HCT116 (cell line): ENCODE data around the gene RND1. TPM values are rescaled to one million over a fixed set of nuclear protein-coding genes. Genes with fewer than 3 reads are reported as not detected.

ENCODE experiments used
- ATAC-seq: fragments of 200-7000 bp; cut with Tn5 transposase; 2 replicates; pipeline ENCODE4 v1.9.1; 2020; ENCODE audit warnings: mild to moderate bottlenecking, moderate library complexity
- BruUV-seq: library from RNA; stranded (reverse); fragments of 400-500 nt; replicated peaks from 2 replicates; lab custom pipeline; 2021; lab: Mats Ljungman, UMichigan
- CTCF ChIA-PET: fragments of 300-600 bp; sonication (Branson Sonifier 250); formaldehyde crosslinking; loops from one replicate; lab custom pipeline; 2021; ENCODE audit warnings: antibody characterized with exemption; lab: Charles Lee
- POLR2A ChIA-PET: fragments of 300-600, 350-600 bp; sonication (Branson Sonifier 250); formaldehyde crosslinking; loops from one replicate; lab custom pipeline; 2021; ENCODE audit warnings: antibody characterized with exemption; lab: Charles Lee
- RAD21 ChIA-PET, 2 experiments: fragments of 300-600 bp; sonication (Branson Sonifier 250); formaldehyde crosslinking; loops; one replicate each; lab custom pipeline; 2023; ENCODE audit warnings: low total read pairs in 2 of 2; ENCODE audit not compliant: uncharacterized antibody in 2 of 2, unreplicated experiment in 2 of 2, low non-redundant PET in 1 of 2; lab: Charles Lee
- DNase-seq: peaks from one replicate; pipeline ENCODE4 v3.0.0-alpha.2; 2010; ENCODE audit warnings: low read depth, low spot score
- H2AFZ ChIP-seq: fragments of 200-600 bp; shearing (Covaris generic), sonication (generic); 2 replicates; pipeline ENCODE4 v1.6.1; 2017; ENCODE audit warnings: low read depth, mixed run types, mixed read lengths, antibody characterized with exemption, low read length; ENCODE audit not compliant: poor library complexity, severe bottlenecking
- H3K27ac ChIP-seq: 2 replicates; pipeline ENCODE4 v1.5.1; 2012; ENCODE audit warnings: low read depth, low read length
- H3K27me3 ChIP-seq: fragments of 200-600 bp; sonication (generic); 2 replicates; pipeline ENCODE4 v1.6.1; 2016; ENCODE audit warnings: mixed run types, low read length, mixed read lengths; ENCODE audit not compliant: insufficient read depth
- H3K36me3 ChIP-seq, 2 experiments: fragments of 200-500 bp in 1 of 2; fragments of 200-600 bp in 1 of 2; sonication (Bioruptor generic) in 1 of 2; sonication (generic) in 1 of 2; 2 replicates each; pipeline versions ENCODE4 v1.5.1 to v1.6.1; 2014 to 2016; ENCODE audit warnings: low read length in 2 of 2, inconsistent platforms in 1 of 2, mixed read lengths in 1 of 2, mixed run types in 1 of 2; ENCODE audit not compliant: insufficient read depth in 2 of 2, control insufficient read depth in 1 of 2
- H3K4me1 ChIP-seq, 2 experiments: fragments of 200-600 bp in 1 of 2; sonication (generic) in 1 of 2; 2 replicates each; pipeline versions ENCODE4 v1.5.1 to v1.6.1; 2012 to 2017; ENCODE audit warnings: low read length in 2 of 2, inconsistent platforms in 1 of 2, mild to moderate bottlenecking in 1 of 2, mixed read lengths in 1 of 2, mixed run types in 1 of 2, moderate library complexity in 1 of 2; ENCODE audit not compliant: insufficient read depth in 2 of 2, control insufficient read depth in 1 of 2
- H3K4me2 ChIP-seq: fragments of 200-600 bp; sonication (generic); 2 replicates; pipeline ENCODE4 v1.6.1; 2017; ENCODE audit warnings: mixed run types, low read length, mixed read lengths
- H3K4me3 ChIP-seq, 2 experiments: fragments of 200-600 bp in 1 of 2; sonication (generic) in 1 of 2; replicated peaks in 1 of 2; 2 replicates each; pipeline ENCODE4 v1.5.1; 2011 to 2016; ENCODE audit warnings: low read length in 2 of 2, control low read depth in 1 of 2, low read depth in 1 of 2, mild to moderate bottlenecking in 1 of 2, mixed read lengths in 1 of 2, mixed run types in 1 of 2
- H3K79me2 ChIP-seq: fragments of 200-600 bp; sonication (generic); 2 replicates; pipeline ENCODE4 v1.6.1; 2017; ENCODE audit warnings: mild to moderate bottlenecking, mixed run types, low read length, moderate library complexity, mixed read lengths; ENCODE audit not compliant: insufficient read depth
- H3K9ac ChIP-seq: fragments of 200-600 bp; sonication (generic); 2 replicates; pipeline ENCODE4 v1.6.1; 2016; ENCODE audit warnings: low read length, mixed read lengths
- H3K9me2 ChIP-seq: fragments of 200-600 bp; sonication (generic), shearing (Covaris generic); 2 replicates; pipeline ENCODE4 v1.6.1; 2017; ENCODE audit warnings: mixed run types, mild to moderate bottlenecking, moderate library complexity; ENCODE audit not compliant: insufficient read depth
- H3K9me3 ChIP-seq, 2 experiments: fragments of 200-500 bp in 1 of 2; fragments of 200-600 bp in 1 of 2; sonication (Bioruptor generic) in 1 of 2; sonication (generic) in 1 of 2; 2 replicates each; pipeline ENCODE4 v1.6.1; 2014 to 2017; ENCODE audit warnings: low read length in 2 of 2, mixed read lengths in 2 of 2, inconsistent platforms in 1 of 2, low read depth in 1 of 2, mild to moderate bottlenecking in 1 of 2, mixed run types in 1 of 2, moderate library complexity in 1 of 2; ENCODE audit not compliant: control insufficient read depth in 1 of 2, insufficient read depth in 1 of 2
- H4K20me1 ChIP-seq: fragments of 200-600 bp; sonication (generic), shearing (Covaris generic); 2 replicates; pipeline ENCODE4 v1.6.1; 2017; ENCODE audit warnings: mixed run types, mild to moderate bottlenecking, moderate library complexity; ENCODE audit not compliant: insufficient read depth
- EGR1 ChIP-seq: IDR thresholded peaks from 2 replicates; pipeline ENCODE4 v1.6.1; 2012; ENCODE audit warnings: low read depth
- ELF1 ChIP-seq: IDR thresholded peaks from 2 replicates; pipeline ENCODE4 v1.6.1; 2012; ENCODE audit warnings: low read depth, borderline replicate concordance
- JUND ChIP-seq: IDR thresholded peaks from 2 replicates; pipeline ENCODE4 v1.6.1; 2012
- SP1 ChIP-seq: IDR thresholded peaks from 2 replicates; pipeline ENCODE4 v1.6.1; 2012; ENCODE audit warnings: low read depth
- ZFX ChIP-seq: fragments of 450-650 bp; IDR thresholded peaks from 2 replicates; pipeline ENCODE4 v1.6.1; 2017
- intact Hi-C: fragments of 100-400 bp; cut with micrococcal nuclease; formaldehyde crosslinking; loops from 2 replicates; pipeline ENCODE4 v1.10.0; 2022
- total RNA-seq: library from RNA; stranded (reverse); gene quantifications from one replicate; pipeline ENCODE4 v1.2.1, GENCODE V29; 2021; ENCODE audit not compliant: unreplicated experiment
- TF ChIP-seq, protein P1 (sequence below): IDR thresholded peaks from 2 replicates; pipeline ENCODE4 v1.6.1; 2011; ENCODE audit warnings: mild to moderate bottlenecking, low read length, moderate library complexity; ENCODE audit not compliant: insufficient replicate concordance; ENCODE audit errors: extremely low read depth

The RND1 gene
- total RNA-seq, 1 experiment from 2014 or later = 2.0 TPM

DNA sequence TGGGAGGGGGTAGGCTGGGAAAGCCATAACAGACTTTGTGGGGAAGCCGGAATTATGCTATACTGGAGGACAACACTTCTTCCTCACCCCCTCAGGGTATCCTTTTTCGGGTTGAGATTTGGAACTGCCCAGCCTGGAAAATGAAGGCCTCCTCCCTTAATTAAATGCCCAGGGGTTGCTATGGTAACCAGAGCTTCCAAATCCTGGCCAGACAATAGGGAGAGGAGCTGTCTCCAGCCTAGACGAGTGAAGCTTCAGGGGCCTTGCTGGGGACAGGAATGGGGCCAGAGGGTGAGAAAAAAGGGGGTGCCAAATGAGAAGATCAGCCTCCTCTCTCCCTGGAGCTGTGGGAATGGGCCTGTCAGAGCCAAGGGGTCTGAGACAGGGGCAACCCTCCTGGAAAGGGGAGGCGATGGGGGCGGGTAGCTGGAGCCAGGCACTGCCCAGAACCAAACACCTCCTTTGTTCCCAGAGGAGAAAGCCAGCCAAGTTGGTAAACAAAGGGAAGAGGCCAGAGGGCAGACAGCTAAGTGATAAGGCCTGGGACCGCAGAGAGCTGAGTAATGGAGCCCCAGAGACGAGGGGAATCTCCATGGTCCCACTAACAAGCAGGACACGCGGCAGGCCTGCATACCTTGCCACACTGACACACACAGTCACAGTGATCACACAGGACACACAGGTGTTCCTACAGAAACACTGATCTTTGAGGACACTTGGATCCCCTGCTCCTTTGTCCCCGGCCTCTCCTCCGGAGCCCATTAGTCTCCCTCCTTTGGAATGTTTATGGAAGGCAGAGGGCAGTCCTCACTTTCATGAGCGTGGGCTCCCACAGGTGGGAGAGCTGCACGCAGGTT lies 17.9 kb upstream of the RND1 start (continued):
- TF ChIP-seq ZFX (no peak), ELF1 (no peak), JUND (no peak)
- TF ChIP-seq, all 23 proteins: peak for 0

DNA sequence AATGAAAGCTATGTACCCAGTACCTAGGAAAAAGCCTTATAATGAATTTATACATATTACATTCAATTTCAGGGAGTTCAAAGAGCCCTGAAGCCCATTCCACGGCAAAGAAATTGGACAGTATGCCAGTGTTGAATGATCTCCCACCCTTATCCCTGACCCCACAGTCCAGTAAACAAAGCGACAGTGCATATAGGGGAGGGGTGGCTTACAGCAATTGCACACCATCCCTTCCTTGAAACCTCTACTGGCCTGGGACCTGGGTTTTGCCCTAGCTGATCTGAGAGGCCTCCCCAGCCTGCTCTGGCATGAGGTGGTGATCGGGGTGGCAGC lies 17.3 kb upstream of the RND1 start:
- Histone ChIP-seq H3K4me2 (no peak overlapping the region), H3K27me3 (peaks cover 11% of the 10 kb centered on the region; the same call in 1 of the 2 replicates), H3K27ac (no peak overlapping the region), H3K4me1 (peaks cover 4 to 6% of the 10 kb centered on the region in 2 experiments; a peak in 3 of 4 replicates), H3K79me2 (no peaks in the 10 kb centered on the region), H3K4me3 (no peak overlapping the region), H3K9ac (no peak overlapping the region), H2AFZ (no peak overlapping the region), H4K20me1 (no peaks in the 10 kb centered on the region), H3K9me3 (no peaks in the 10 kb centered on the region), H3K9me2 (no peaks in the 10 kb centered on the region), H3K36me3 (no peaks in the 10 kb centered on the region)
- intact Hi-C loops = no loop called here
- no TSS peak for BruUV-seq
- ChIA-PET POLR2A (interaction anchor here (1.1 kb wide), 1 partner anchor 17 kb away, joined by 4 read pairs; the partner anchor contains the start of gene RND1), RAD21 (no interaction called here), CTCF (no interaction called here)
- ATAC-seq (no peak), DNase-seq (no peak)
- TF ChIP-seq SP1 = no peak
- TF ChIP-seq EGR1 = no peak
- TF ChIP-seq, protein P1, sequence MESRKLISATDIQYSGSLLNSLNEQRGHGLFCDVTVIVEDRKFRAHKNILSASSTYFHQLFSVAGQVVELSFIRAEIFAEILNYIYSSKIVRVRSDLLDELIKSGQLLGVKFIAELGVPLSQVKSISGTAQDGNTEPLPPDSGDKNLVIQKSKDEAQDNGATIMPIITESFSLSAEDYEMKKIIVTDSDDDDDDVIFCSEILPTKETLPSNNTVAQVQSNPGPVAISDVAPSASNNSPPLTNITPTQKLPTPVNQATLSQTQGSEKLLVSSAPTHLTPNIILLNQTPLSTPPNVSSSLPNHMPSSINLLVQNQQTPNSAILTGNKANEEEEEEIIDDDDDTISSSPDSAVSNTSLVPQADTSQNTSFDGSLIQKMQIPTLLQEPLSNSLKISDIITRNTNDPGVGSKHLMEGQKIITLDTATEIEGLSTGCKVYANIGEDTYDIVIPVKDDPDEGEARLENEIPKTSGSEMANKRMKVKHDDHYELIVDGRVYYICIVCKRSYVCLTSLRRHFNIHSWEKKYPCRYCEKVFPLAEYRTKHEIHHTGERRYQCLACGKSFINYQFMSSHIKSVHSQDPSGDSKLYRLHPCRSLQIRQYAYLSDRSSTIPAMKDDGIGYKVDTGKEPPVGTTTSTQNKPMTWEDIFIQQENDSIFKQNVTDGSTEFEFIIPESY = no peak
